Stimulated activated CD4-positive, alpha-beta T cell treated with anti-CD3 and anti-CD28 coated beads, Interleukin-15, amount 100 ng/mL, for 24 hours (primary cell): ENCODE data around the gene TSPAN14.
A peak's percentile ranks its signal among the peaks of the same experiment; 100 is the strongest.
"Not testable (repeated sequence)": the region's sequence is repeated elsewhere in the genome, so short reads cannot be mapped to it uniquely, and the experiment has no call there.

Experiments used
- DNase-seq: peaks from one replicate; pipeline ENCODE4 v3.0.0-alpha.2; 2020

TSPAN14 gene

DNA sequence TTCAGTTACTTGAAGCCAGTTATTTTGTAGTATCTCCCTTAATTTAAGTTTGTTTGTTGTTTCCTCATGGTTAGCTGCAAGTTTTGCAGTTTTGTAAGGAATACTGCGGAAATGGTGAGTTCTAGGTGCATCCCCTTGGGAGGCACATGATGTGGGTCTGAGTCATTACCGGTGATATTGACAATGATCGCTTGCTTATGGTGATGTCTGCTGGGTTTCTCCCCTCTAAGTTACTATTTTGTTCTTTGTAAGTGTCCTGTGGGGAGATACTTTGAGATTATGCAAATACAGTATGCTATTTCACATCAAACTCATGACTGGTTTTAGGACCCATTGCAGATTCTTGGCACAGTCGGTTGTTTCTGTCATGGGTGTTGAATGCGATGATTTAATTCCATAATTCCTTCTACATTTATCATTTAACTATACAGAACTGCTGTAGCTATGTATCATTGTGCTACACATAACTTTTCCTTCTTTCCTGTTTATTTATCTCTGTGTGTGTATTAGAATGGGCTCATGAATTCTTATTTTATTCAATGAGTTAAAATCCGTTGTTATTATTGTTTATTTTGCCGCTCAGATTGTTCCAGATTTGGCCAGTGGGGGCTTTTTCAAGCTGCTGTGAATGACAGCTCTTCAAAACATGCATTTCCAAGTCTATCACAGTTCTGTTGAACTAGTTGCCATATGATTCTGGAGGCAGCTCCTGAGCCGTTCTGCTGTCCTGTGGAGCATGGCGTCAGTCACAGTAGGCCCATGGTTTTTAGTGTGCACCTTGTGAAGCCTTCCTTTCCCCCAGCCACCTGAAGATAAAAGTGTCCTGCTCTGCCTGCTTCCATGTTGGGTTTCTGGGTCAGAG lies 18.4 kb downstream of the TSPAN14 start:
- DNase-seq, result peak; percentile 57

DNA sequence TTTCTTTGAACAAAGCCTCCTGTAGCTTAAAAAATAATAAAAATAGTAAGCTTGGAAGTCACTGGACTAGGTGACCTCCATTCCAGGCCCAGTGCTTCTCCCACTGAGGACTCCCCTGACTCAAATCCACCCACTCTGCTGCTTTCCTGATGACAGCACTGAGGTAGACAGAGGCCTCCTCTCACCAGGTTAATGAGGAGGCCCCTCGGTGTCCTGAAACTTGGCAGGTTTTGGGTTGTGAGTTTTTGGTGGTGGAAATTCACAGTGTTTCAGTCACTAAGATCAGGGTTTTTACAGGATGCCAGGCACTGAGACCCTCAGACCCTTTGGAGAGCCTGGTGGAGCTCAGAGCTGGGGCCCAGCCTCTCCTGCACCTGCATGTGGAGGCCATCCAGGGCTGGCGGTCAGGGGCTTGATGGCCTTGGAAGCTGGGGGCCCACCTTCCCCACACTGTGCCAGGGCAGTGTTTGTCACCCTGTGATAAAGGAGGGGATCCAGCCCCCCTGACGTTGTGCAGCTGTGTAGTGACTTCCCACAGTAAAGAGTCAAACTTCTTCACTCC lies 19.1 kb downstream of the TSPAN14 start:
- peak; percentile 45 for DNase-seq

DNA sequence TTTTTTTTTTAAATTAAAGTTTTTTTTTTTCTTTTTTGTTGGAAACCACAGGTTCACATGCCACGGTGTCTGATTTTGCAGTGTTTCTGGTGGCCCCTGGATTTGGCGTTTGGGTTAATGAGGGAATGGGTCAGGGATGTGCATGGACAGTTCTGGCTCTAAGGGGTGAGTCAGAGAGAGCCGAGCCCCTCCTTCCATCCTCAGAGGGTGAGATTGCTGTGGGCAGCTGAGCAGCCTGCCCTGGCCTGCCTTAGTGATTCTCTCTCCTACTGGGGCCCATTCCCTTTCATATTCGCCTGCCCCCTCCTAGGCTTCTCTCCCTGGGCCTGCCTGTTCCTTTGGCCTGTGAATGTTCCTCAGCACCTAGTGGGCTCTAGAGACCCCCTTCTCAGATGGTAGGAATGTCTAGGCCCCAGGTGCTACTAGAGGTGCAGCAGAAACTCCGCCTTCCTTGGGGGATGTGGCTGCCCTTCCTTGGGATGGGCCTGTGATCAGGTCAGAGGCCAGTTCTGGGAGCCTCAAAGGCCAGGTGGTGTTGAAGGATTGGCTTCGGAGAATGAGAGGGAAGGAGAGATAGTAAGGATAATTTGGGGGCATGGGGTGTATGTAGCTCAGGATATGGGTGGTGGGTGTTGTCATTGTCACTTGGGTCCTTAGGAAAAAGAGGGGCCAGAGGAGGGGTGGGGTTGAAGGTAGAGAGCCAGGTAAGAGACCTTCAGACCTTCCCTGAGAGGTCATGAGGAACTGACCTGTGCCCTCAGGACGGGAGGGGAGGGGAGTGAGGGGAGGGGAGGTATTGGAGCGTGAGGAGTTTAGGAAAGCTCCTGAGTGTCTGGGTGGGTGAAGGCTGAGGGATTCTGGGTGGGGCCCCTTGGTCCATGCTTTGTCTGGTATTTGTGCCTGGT lies 19.8 kb downstream of the TSPAN14 start:
- peak; percentile 19 for DNase-seq

DNA sequence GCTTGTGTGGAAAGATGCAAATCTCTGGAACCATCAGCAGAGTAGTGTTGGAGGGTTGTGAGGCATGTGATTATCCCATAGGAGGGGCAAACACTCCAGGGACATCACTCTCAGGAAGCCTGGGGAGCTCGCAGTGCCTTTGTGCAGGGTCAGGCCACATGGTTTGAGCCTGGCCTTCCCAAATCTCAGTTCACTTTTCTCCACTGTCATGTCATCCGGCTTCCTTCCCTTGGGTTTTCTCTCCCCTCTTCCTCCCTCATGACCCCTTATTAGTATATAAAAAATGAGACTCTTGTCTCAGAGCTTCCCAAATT lies 20.4 kb downstream of the TSPAN14 start:
- no peak for DNase-seq

- DNase-seq, result no peak
These were observed 20.8 kb downstream of the TSPAN14 start for GRCh38 chr10:80474941-80475340.

GRCh38 chr10:80475641-80476040 lies 21.5 kb downstream of the TSPAN14 start:
- DNase-seq, result not testable (repeated sequence)

- DNase-seq, result no peak
These were observed 22.6 kb downstream of the TSPAN14 start for GRCh38 chr10:80476685-80477084.

DNA sequence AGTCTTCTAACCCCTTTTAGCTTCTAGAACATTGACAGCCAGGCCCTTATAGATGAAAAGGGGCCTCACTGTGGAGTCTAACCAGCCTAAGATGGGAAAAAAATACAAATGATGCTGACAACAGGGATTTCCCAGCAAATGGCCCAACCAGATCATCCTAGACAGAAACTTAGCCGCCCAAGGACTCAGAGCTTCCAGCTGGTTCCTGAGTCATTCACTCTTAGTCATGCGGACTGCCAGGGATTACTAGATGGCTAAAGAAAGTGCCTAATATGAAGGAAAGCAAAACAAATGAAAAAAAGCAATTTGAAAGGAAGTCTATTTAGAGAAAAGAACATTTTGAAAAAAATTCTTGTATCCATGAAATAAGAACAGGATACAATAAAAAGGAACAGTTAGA lies 23.7 kb downstream of the TSPAN14 start:
- DNase-seq, result no peak

GRCh38 chr10:80480373-80480772 lies 26.3 kb downstream of the TSPAN14 start:
- not testable (repeated sequence) for DNase-seq

- no peak for DNase-seq
These were observed 26.7 kb downstream of the TSPAN14 start for GRCh38 chr10:80480852-80481251.

DNA sequence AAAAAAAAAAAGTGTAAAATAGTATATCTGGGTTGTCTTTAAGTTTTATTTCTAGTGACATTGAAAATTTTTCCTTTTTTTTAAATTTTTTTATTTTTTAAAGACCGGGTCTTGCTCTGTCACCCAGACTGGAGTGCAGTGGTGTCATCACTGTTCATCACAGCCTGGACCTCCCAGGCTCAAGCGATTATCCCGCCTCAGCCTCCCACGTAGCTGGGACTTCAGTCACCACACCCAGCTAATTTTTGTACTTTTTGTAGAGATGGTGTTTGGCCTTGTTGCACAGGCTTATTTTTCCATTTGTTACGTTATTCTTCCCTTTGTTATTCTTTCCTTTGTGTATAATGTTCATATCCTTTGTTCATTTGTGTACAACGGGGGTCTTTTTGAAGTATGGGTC lies 30.1 kb downstream of the TSPAN14 start:
- DNase-seq, result no peak

DNA sequence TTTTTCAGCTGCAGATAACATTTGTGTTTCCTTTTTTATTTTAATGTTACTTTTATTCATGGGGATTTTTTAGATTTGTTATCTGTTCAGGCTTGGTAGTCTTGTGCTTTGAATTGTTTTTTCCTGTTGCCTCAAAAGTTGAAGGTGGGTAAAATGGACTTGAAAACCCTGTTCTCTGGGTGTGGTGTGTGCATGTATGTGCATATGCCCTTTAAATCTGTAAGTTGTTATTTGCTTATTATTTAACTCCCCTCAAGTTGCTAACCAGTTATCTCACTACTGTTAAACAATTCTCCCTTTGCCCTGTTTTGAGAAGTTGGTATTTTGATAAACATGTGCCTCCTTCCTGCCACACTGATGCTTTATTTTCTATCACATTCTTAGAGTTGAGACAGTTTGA lies 30.6 kb downstream of the TSPAN14 start:
- no peak for DNase-seq

DNA sequence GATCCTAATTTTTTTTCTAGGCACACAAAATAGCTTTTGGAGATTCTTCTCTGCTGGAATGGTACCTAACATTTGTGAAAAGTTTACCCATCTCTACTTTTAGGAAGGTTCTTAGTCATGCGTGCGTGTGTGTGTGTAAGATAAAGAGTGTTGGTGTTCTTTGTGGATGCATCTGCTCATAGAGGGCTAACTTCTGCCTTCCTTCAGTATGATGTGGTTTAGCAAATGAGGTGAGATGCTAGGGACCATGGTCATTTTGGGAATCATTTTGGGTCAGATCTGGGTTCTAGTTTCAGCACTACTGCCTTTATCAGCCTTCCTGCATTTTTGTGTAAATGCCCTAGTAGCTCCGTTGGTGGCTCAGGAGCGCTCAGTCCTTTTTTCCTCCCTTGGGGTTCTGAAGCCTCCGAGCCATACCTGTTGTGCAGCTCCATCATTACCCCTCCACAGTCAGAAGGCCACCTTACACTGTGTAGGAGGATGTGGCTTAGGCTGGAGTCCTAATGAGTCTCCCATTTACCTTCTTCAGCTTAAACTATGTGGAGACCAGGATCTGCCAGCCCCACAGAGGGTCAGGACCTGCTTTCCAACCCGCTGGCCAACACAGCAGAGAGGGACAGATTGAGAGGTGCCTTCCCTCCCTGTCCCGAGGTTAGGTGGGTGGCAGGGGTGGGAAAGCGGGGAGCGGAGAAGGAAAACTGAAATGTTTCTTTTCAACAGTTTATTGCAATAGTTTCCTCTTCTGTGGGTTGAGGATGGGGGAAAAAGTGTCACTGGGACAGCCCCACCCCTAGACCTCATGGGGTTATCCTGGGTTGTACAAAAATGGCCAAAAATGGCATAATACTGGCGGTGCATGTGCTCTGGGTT lies 31.2 kb downstream of the TSPAN14 start:
- no peak for DNase-seq

DNA sequence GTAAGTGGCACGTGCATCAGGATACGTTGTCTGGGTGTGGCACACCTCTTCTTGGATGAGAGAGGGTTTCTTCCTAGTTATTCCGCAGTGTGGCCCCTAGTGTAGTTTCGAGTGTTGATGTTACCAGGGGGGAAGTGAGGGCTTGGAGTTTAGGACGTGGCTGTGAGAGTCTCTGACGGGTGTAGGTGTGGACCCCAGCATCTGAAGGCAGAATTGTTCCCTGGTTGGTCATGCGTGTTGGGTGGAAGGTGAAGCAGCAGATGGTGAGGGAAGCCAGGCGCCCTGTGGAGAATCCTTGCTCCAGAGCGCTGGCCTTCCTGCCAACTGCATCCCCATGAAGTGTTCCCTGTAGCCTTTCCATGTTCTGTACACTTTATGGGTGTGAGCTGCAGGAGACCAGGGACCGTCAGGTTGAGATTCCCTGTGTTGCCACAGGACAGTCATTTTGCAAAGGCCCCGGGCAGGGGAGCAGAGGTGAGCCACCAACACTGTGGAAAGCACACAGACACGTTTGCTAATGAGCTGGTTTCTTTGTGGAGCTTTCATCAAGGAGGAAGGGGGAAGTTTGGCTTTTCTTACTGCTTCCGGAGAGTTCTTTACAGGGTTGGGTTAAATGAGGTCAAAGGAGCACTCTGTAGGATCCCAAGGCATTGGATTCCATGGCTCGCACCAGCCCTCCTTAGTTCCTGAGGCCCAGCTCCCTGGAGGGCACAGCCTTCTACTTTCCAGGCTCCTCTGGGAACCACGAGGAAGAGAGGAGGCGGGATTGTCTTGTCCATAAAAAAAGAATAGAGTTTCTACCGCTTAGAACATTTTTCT lies 32.0 kb downstream of the TSPAN14 start:
- DNase-seq, result peak; percentile 59

- DNase-seq, result no peak
These were observed 32.8 kb downstream of the TSPAN14 start for GRCh38 chr10:80486785-80487420.

DNA sequence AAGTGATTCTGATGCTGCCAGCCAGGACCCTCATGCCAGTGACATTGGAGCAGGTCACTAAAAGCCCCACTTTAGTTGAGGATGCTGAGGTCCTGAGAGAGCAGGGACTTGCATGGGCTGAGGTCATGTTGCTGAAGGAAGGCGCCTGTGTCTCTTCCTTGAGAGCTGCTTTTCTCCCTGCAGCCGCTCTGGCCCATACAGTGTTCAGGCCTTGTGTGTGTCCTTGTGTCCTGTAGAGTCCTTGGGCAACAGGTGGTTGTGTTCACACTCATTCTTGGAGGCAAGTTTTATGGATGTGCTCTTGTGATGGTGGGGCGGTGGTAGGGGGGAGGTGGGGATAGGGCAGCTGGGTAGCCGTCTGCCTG lies 33.3 kb downstream of the TSPAN14 start:
- DNase-seq, result no peak

- DNase-seq, result peak; percentile 74
These were observed 33.9 kb downstream of the TSPAN14 start for GRCh38 chr10:80487791-80488538.

DNA sequence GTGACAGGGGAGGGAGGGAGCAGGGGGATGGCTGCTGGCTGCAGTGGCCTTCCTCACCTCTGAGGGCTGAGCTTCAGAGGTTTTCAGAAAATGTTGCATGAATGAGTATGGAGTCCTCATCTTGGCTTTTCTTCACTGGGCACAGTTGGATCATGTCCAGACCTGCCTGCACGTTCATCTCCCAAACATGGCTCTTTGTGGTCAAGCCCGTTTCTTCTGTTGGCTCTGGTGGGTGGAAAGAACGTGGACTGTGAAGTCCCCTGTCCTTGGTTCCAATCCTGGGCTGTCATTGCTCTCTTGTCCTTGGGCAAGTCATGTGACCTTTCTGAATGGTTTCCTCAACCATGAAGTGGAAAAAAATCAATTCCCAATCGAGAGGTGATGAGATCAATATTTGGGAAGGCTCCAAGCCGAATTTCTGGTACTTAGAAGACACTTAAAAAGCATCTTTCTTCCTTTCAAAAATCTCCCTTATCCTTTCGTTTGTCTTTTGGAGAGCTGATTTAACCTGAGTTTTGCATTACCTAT lies 34.5 kb downstream of the TSPAN14 start:
- DNase-seq, result no peak

- DNase-seq, result no peak
These were observed 35.4 kb downstream of the TSPAN14 start for GRCh38 chr10:80489371-80490112.
